Measurements from ENCODE around the gene LSM5.
"Not testable (repeated sequence)": the region's sequence is repeated elsewhere in the genome, so short reads cannot be mapped to it uniquely, and the experiment has no call there.

Gene LSM5

DNA sequence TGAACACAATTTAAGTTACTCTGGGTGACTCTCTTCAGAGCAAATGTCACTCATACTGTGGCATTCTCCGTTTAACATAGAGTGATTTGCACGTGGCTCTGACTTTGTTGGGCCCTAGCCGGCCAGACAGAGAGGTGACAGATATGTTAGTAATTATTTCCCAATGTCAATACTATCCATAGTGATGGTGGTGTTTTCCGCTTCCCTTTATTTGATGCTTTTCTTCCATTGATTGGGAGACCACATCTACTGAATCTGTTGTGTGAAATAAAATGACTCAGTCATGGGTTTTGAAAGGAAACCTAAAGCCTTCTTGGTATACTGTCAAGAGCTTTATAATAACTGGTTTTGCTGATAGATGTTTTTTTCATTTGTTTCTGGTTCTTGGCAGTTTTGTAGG, 12.5 kb upstream of the LSM5 start:
- DNase-seq, result peak; percentile 30

DNA sequence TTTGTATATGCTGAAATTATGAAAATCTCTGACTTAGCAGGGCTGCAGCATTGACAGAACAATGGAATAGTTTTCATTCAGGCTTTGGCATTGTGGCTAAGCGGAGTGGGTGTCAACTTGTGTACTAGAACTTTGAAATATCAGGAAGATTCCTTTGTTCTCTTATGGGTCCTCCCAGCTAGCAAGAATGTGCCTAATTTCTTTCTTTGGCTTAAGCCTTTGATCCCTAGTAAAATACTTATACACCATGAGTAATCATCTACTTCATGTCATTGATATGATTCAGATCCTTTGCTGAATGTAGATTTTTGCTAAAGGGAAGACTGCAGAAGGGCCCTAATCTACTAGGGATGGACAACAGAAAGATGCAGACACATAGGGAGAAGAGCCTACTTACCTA, 11.3 kb upstream of the LSM5 start:
- no peak for DNase-seq

DNA sequence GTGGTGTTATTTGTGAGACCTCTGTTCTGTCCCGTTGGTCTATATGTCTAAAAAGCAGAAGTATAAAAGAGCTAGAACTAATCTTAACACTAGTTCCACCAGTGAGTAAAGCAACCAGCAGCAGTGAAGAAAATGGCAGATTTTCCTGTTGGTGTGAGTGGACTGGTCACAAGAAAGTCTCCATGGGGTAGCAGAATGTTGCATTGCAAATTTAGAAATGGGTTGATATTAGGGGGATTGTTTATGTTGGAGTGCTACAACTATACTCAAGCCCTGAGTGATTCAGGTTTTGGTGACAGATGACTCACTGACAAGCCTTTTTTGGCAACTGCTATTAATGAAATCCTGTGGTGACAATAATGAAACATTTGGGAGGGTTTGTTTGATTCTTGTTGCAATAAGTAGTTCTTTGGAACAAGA, 10.8 kb upstream of the LSM5 start:
- no peak for DNase-seq

DNA sequence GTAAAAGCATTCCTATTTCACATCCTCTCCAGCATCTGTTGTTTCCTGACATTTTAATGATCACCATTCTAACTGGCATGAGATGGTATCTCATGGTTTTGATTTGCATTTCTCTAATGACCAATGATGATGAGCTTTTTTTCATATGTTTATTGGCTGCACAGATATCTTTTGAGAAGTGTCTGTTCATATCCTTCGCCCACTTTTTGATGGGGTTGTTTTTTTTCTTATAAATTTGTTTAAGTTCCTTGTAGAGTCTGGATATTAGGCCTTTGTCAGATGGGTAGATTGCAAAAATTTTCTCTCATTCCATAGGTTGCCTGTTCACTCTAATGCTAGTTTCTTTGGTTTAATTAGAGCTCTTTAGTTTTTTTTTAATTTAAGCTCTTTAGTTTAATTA, 10.0 kb upstream of the LSM5 start:
- not testable (repeated sequence) for DNase-seq

DNA sequence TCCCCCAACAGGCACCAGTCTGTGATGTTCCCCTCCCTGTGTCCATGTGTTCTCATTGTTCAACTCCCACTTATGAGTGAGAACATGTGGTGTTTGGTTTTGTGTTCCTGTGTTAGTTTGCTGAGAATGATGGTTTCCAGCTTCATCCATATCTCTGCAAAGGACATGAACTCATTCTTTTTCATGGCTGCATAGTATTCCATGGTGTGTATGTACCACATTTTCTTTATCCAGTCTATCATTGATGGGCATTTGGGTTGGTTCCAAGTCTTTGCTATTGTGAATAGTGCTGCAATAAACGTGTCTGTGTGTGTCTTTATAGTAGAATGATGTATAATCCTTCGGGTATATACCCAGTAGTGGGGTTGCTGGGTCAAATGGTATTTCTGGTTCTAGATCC, 9.6 kb upstream of the LSM5 start:
- DNase-seq, result not testable (repeated sequence)

DNA sequence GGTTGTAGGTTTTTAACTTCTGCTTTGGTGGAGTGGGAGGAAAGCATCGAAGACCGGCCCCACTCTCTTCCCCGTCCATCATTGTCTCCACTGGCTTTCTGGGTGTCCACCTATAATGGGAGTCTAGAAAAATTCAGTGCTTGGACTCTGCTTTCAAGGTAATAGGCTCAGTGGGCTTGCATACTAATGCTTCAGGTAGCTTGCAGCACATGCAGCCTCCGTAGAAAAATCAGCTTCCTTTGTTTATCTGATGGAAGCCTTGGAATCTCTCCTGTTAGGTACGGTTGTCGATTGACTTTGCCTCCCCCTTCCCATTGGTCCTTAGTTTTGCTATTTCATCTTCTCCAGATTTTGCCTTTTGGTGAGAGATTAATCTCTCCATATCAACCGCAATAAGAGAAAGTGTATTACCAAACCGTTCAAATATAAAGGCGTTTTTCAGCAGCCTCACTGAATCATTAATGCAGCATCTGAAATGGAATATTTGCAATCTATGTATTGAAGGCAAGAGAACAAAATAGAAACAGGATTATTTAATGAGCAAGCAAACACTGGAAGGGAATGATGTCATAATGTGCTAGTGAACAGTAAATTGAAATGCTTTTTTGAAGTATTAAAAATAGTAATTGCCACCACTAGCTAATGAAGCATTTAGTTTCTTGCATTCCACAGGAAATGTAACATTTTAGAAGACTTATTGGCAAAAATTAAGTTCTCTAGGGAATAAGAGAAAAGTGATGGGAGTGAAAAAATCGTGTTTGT, 6.1 kb upstream of the LSM5 start:
- DNase-seq, result no peak

DNA sequence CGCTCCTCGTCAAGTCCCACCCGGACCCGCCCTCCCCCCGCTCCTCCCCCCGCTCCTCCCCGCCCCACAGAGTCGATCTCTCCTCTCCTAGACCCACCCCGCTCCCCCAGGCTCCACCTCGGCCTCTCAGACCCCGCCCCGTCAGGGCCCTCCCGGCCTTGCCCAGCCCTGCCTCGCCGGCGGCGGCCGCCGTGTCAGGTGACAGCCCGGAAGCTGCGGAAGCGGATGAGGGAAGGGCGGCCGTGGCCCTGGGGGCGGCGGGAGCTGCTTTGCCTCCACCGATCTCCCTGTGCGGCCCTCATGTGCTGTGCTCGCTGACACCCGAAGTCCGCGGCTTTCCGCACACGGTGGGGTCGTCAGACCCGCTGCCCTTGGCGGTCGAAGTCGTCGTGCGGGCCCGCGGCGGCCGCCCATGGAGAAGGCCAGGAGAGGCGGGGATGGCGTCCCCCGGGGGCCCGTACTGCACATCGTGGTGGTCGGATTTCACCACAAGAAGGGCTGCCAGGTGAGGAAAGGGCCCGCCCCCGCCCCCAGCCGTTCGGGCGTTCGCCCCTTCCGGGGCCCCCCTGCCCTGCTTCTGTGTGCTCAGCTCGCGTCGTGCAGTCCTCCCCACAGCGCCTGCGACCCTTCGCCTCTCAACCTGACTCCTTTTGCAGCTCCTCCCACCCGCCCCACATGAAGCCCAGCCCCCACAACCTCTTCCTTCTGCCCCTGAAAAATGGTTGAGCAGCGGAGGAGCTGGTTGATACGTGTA, 5.3 kb upstream of the LSM5 start, which contains the start of gene AVL9:
Gene AVL9, plus strand, starts transcription at position 192 of the 754 bp plus-strand sequence. Its CDS starts 221 bp downstream, at position 413.
- peak; percentile 99 for DNase-seq

DNA sequence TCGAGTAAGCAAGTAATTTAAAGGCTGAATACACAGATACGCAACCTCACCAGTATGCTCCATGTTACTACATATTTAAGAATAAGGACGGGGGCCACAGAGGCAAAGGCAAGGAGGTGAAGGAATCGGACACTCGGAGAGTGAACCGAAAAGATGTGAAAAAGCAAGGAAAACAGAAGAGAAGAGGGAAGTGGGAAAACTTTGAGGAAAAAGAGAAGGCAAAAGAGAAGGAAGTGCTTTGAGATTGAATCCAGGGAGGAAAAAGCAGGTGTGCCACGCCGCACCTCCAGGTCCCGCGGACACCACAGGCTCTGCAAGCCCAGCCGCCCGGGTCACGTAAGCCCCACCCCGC, 4.7 kb upstream of the LSM5 start:
- DNase-seq, result no peak

DNA sequence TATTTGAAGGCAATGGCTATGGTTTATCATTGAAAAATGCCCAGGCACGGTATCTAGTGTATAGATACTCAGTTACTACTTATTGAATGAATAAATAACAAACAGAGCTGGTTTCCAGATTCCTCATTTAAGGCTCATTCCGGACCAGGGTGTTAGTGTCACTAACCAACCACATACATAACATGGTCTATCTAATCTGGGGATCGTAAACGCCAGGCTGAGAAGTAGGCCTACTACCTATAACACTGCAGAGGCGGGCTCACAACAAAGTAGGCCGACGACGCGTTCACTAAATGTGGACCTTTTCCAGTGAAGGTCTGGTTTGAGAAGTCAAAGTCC, 423 bp downstream of the LSM5 start:
- no peak for DNase-seq

DNA sequence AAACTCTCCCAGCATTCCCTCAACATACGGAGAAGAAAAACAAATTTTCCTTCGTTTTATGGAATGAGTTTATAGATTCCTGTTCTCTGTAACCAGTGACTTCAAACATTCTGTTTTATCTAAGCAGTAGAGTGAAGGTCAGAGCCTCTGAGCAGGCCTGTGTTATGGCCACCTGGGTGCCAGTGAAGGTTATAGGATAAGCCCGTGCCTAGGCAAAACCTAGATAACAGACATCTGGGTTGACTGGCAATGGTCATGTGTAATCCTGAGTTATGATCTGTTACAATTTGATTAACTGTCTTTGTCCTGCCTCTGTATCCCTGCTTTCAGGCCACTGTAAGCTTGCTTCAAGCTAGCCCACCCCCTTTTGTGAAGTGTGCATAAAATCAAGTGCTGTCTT, 8.3 kb downstream of the LSM5 start:
- no peak for DNase-seq

DNA sequence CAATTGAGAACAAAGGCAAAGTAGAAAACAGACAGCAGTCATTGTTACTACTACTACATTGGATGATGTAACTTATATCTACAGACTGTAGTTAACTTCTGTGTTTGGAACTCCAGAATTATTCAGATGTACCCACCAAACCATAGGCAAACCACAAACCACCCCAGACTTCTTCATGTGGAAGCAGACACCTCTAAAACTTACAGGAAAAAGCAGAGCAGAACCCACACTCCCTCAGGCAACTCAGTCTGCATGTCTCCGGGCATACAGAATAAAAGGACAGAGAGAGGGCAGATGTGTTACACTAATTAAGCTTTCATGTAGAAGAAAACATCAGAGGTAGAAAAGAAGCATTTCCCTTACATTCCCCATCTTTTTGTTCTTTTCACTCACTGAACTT, 9.0 kb downstream of the LSM5 start:
- no peak for DNase-seq

DNA sequence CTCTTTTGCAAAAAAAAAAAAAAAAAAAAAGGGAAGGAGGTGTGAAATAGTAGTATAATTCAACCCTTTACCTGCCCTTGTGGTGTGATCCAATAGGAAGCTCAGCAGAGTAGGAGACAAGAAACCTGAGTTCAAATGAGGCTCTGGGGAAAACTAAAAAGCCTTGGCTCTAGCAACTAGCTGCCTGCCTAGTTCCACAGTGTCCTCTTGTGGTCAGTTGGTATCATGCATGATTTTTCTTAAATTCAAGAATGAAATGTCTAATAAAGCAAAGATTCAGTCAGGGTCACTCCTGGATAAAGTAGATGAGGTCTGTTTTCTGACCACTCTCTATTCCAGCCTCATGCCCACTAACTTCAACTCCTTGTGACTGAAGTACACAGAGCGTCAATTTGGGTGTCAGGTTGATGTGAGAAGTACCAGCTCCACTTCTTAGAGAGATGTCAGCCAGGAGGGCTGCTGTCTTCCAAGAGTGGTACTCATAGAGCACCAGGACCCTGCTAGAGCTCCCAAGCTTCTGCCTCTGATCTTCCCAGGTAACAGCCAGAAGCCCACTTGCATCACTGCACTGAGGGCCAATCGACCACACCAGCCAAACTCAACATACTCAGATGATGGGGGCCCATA, 10.5 kb downstream of the LSM5 start:
- no peak for DNase-seq

DNA sequence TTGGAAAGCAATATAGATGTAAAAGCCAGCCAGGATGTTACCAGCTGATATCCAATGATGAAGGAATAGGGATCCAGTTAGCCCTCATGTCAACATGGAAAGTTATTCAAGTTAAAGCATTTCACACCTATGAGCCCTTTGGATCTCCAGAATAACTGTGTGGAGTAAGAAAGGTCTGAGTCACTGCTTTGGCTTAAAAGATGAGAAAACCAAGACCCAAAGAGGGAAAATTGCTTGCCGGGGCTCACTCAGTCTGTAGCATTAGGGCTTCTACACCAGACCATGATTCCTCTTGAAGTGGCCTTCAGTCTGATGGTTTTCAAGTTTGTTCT, 12.6 kb downstream of the LSM5 start:
- no peak for DNase-seq

DNA sequence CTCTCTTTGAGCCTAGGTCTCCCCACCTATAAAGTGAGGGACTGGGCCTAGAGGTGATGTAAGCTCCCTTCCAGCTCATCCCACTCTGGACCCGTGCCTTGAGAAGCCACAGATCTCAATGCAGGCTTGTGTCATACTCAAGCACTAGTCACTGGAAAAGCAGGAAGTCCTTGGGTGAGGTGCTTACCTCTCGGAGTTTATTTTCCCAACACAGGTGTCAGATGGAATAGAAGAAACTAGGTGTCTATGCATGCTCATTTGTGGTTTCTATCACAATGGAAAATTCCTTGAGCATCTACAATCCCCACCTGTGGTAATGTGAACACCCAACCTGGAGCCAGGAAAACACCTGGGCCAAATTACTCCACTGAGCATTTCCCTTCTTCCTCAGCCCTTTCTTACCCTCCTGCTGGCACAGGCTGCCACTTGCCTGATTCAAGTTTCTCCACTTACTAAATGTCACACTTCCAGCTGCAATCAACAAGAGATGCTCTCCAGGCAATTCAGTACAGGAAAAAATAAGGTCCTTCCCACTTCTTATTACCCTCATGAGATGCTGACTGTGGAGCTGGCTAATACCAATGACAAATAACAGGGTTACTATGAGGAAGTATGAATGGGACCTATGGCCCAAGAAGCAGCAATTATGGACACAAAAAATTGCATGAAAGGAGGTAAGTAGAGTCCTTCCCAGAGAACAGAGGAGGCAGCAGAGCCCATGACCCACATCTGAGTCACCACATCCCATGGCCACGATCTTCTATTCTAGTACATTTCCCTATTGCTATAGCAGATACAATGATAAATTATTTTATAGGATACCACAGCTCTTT, 13.1 kb downstream of the LSM5 start:
- DNase-seq, result no peak

DNA sequence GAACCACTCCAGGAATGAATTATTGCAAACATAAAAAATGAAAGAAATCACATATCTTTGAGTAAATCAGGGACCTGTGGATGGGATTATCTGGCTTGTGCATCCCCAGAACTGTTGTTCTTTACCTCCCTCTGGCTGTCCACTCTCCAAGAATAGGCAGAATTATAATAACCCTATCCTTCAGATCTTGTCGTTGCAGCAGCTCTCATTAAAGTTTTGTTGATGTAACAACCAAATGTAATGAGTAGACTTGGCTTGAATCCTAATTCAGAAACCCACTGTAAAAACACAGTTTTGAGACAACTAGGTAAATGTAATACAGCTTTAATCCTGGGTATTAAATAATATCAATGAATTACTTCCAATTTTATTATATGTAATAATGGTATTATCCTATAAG, 16.2 kb downstream of the LSM5 start:
- DNase-seq, result no peak

DNA sequence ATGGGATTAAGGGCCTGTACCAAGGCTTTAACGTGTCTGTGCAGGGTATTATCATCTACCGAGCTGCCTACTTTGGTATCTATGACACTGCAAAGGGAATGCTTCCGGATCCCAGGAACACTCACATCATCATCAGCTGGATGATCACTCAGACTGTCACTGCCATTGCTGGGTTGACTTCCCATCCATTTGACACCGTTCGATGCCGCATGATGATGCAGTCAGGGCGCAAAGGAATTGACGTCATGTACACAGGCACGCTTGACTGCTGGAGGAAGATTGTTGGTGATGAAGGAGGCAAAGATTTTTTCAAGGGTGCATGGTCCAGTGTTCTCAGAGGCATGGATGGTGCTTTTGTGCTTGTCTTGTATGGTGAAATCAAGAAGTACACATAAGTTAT, 18.2 kb downstream of the LSM5 start:
- DNase-seq, result no peak

DNA sequence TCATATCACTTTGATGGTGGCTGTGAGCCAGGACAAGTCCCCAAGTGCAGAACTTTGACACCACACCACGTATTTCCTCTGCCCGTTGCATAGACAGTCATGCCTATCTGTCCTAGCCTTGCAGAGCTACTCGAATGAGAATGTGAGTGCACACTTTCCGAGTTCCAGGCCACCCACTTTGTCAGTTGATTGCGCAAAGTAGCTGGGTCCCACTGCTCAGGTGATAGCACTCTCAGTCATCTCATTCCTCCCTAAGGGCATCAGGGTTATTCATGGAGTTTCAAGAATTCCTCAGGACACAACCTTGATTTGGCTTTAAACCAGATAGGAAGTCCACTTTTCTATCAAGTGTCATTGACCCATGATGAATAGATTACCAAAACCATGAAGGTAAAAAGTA, 19.3 kb downstream of the LSM5 start:
- no peak for DNase-seq

DNA sequence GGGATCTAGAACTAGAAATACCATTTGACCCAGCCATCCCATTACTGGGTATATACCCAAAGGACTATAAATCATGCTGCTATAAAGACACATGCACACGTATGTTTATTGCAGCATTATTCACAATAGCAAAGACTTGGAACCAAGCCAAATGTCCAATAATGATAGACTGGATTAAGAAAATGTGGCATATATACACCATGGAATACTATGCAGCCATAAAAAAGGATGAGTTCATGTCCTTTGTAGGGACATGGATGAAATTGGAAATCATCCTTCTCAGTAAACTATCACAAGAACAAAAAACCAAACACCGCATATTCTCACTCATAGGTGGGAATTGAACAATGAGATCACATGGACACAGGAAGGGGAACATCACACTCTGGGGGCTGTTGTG, 20.2 kb downstream of the LSM5 start:
- not testable (repeated sequence) for DNase-seq

DNA sequence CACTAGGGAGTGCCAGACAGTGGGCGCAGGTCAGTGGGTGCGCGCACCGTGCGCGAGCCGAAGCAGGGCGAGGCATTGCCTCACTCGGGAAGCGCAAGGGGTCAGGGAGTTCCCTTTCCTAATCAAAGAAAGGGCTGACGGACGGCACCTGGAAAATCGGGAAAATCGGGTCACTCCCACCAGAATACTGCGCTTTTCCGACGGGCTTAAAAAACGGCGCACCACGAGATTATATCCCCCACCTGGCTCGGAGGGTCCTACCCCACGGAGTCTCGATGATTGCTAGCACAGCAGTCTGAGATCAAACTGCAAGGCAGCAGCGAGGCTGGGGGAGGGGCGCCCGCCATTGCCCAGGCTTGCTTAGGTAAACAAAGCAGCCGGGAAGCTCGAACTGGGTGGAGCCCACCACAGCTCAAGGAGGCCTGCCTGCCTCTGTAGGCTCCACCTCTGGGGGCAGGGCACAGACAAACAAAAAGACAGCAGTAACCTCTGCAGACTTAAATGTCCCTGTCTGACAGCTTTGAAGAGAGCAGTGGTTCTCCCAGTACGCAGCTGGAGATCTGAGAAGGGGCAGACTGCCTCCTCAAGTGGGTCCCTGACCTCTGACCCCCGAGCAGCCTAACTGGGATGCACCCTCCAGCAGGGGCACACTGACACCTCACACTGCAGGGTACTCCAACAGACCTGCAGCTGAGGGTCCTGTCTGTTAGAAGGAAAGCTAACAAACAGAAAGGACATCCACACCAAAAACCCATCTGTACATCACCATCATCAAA, 25.4 kb downstream of the LSM5 start:
- not testable (repeated sequence) for DNase-seq

DNA sequence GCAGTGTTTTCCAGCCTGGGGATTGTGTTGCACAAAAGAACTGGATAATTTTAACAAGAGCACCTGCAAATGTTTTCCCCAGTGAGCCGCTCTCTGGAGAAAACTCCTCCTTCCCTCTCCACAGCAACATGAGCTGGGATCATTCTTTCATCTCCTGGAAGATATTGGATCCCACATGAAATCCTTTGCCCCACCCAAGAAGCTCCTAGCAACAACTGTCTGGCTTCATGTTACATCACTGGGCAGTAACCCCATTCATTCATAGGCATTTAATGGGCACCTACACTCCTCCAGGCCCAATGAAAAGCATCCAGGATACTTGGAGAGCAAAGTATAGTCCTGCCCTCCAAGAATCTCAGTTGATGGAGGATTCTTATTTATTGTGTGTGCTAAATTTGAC, 27.2 kb downstream of the LSM5 start:
- no peak for DNase-seq

DNA sequence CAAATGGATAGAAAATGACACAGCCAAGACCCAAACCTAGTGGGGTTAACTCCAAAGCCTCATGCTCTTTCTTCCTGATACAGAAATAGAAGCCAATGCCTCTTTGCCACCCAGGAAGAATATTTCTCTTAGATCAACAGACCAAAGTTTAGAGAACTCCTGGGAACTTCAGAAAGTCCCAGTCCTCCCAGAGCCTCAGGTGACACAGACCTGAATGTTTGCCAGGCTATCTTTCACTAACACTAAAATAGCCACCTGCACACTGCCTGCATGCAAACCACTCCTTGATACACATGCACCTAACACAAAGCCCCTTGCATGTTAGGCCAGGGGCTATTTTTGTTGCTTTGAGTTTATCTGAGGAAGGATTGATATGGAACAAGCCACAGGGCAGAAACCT, 27.7 kb downstream of the LSM5 start:
- no peak for DNase-seq

DNA sequence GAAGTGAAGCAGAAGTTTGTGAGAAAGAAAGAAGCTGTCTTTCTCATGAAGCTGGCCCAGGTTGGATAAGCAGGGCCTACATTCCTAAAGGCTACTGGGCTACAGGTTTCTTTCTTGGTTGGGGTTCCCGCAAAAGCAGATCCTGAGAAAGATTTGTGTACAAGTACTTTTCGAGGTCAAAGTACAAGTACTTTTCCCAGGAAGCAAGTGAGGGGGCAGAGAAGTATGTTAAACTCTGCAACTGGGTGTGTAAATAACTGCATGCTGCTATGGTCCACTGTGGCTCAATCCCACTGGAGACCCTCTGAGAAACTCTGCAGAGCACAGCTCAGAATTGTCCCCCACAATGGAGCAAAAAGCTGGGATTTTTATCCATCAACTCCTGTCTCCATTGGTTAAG, 28.7 kb downstream of the LSM5 start:
- no peak for DNase-seq

DNA sequence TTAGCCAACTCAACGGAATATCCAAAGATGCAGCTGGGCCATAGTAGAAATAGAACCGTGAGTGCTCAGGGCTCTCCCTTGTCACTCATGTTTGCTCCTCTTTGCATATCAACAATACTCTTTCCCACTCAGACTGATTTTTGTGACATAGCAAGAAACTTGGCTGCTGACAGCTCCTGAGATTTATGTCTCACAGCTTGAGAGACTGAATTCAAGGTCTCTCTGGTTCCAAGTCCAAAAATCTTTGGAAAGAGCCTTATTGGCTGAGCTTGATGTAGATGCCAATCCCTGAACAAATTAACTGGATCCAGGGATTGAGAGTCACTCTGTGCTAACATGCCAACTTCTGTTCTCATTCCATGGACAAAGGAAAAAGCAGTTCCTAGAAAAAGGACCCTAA, 30.4 kb downstream of the LSM5 start:
- DNase-seq, result no peak

All from activated CD8-positive, alpha-beta memory T cell treated with anti-CD3 and anti-CD28 coated beads, Interleukin-2, amount 50 U/mL, for 4 hours (primary cell).